Subcutaneous abdominal adipose tissue (tissue), 5 donors: ENCODE measurements around the gene PTPRD.

Source experiments
- H3K27ac ChIP-seq: one replicate; pipeline ENCODE4 v1.7.0; 2013; ENCODE audit warnings: low read depth, mild to moderate bottlenecking, inconsistent platforms, low read length, moderate library complexity
- H3K27me3 ChIP-seq, 5 donors: one replicate each; pipeline ENCODE4 v1.7.0; 2013; ENCODE audit warnings: low read length in 5 of 5, inconsistent platforms in 1 of 5; ENCODE audit not compliant: control insufficient read depth in 5 of 5, insufficient read depth in 4 of 5
- H3K36me3 ChIP-seq, 5 donors: one replicate each; pipeline ENCODE4 v1.7.0; 2013; ENCODE audit warnings: low read length in 5 of 5; ENCODE audit not compliant: control insufficient read depth in 5 of 5, insufficient read depth in 5 of 5
- H3K4me1 ChIP-seq, 5 donors: one replicate each; pipeline ENCODE4 v1.7.0; 2013; ENCODE audit warnings: low read length in 5 of 5, mild to moderate bottlenecking in 3 of 5, moderate library complexity in 1 of 5; ENCODE audit not compliant: control insufficient read depth in 5 of 5, insufficient read depth in 5 of 5
- H3K4me3 ChIP-seq, 5 donors: one replicate each; pipeline ENCODE4 v1.7.0; 2013; ENCODE audit warnings: low read length in 5 of 5, low read depth in 1 of 5
- H3K9ac ChIP-seq, 5 donors: one replicate each; pipeline ENCODE4 v1.7.0; 2013; ENCODE audit warnings: low read length in 5 of 5, mild to moderate bottlenecking in 4 of 5, moderate library complexity in 3 of 5
- H3K9me3 ChIP-seq, 5 donors: one replicate each; pipeline ENCODE4 v1.7.0; 2013; ENCODE audit warnings: low read length in 5 of 5; ENCODE audit not compliant: control insufficient read depth in 5 of 5
- donor health status: healthy.
- donor health status: healthy.
- donor health status: healthy.
- donor health status: healthy.
- donor health status: healthy.

PTPRD gene

DNA sequence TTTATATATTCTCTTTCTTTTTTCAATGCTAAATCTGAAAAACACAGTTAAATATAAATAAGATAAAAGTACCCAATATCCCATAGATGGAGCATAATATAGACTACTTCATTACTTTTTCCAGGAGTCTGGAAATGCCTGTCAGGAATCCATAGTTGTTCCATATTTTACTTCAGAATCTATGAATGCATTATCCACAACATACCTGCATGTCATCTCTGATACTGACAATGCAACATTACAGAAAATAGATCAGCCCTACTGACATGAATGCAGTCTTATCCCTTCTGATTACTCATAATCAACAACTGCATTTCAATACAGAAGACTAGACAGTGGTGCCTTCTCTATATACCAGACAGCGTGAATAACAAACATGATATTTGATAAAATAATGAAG lies 517.6 kb downstream of the PTPRD start:
- Histone ChIP-seq H3K9ac (no peak overlapping the region), H3K36me3 (no peaks in the 10 kb centered on the region), H3K27me3 (no peaks in the 10 kb centered on the region), H3K9me3 (peaks cover 0 to 2% (median 0%) of the 10 kb centered on the region in 5 donors), H3K27ac (no peak overlapping the region), H3K4me3 (no peak overlapping the region), H3K4me1 (no peaks in the 10 kb centered on the region)

GRCh38 chr9:10094563-10094962 lies 518.2 kb downstream of the PTPRD start:
- no peaks in the 10 kb centered on the region for H3K4me1 ChIP-seq
- no peak overlapping the region for H3K27ac ChIP-seq
- H3K36me3 ChIP-seq, result no peaks in the 10 kb centered on the region
- H3K9ac ChIP-seq, result no peak overlapping the region
- H3K9me3 ChIP-seq, result peaks cover 0 to 2% (median 0%) of the 10 kb centered on the region in 5 donors
- H3K27me3 ChIP-seq, result no peaks in the 10 kb centered on the region
- no peak overlapping the region for H3K4me3 ChIP-seq

DNA sequence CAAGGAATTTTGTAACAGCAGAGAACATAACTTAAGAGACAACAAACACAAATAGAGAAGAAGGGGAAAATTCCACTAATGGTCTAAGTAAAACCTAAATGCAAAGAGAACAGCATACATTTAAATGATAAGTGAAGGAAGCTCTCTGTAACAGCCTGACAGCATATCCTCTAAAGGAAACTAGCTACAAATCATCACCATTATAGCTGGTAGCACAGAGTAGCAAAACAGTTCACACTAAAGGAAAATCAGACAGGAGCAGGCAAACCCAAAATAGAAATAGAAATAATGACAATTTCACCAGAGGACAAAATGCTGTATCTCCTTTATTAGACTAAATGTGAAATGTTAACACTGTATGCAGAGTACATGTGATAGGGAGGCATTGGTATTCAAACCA lies 532.8 kb downstream of the PTPRD start:
- Histone ChIP-seq H3K4me1 (no peaks in the 10 kb centered on the region), H3K9me3 (no peaks in the 10 kb centered on the region), H3K27me3 (no peaks in the 10 kb centered on the region), H3K36me3 (no peaks in the 10 kb centered on the region), H3K4me3 (no peak overlapping the region), H3K9ac (no peak overlapping the region), H3K27ac (no peak overlapping the region)

- H3K9me3 ChIP-seq, result no peaks in the 10 kb centered on the region
- H3K4me3 ChIP-seq, result no peak overlapping the region
- H3K4me1 ChIP-seq, result no peaks in the 10 kb centered on the region
- H3K27me3 ChIP-seq, result no peaks in the 10 kb centered on the region
- H3K9ac ChIP-seq, result no peak overlapping the region
- H3K27ac ChIP-seq, result no peak overlapping the region
- H3K36me3 ChIP-seq, result no peaks in the 10 kb centered on the region
Measured at GRCh38 chr9:10079284-10079964, 533.4 kb downstream of the PTPRD start.

DNA sequence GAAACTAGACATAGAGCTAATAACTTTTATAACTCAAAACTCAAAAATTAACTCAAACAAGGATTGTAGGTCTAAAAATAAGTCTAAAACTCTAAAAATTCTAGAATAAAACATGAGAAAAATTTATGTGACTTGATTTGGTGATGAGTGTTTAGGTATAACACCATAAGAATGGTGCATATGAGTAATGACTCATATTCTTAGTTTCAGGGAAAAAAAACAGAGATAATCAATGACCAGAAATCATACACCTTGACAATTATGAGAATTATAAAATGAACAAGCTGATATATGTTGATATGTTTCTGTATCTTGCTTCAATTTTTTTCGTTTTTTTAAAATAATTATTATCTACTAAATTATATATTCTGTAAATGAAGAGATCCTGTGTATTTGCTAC lies 541.2 kb downstream of the PTPRD start:
- H3K36me3 ChIP-seq, result no peaks in the 10 kb centered on the region
- no peaks in the 10 kb centered on the region for H3K4me1 ChIP-seq
- H3K27ac ChIP-seq, result no peak overlapping the region
- H3K9me3 ChIP-seq, result no peaks in the 10 kb centered on the region
- no peak overlapping the region for H3K4me3 ChIP-seq
- no peaks in the 10 kb centered on the region for H3K27me3 ChIP-seq
- H3K9ac ChIP-seq, result no peak overlapping the region

DNA sequence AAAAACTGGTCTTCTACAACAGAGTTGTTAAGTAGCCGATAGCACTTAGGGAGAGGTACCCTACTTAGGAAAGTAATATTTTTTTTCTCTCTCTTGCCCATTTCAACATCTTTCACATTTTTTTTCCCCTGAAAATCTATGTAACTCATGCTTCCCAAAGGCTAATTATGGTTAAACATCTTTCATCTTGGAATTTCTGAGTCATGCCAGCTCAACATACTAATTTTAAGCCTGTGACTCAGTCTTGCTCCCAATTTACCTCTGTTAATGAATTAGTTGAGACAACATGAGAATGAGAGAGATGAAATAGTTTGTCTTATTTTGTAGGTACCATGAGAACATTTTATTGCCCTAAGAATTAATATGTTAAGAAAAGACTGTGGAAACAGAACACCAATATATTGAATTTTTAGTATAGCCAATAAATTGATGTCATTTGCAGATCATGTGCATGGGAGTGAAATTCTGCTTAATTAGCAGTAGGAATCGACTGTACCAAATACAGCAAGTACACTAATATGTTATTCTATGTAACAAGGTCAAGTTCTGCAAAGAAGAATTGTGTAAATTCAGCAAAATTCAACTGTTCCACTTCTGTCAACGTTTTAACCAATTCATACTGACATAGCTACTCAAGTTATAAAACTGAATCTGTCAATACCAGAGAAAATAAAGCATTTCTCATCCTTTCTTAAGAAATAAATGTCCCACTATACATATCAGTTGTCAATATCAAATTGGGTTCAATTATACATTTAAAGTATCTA lies 550.0 kb downstream of the PTPRD start:
- no peaks in the 10 kb centered on the region for H3K27me3 ChIP-seq
- no peak overlapping the region for H3K4me3 ChIP-seq
- H3K36me3 ChIP-seq, result no peaks in the 10 kb centered on the region
- H3K9ac ChIP-seq, result no peak overlapping the region
- H3K4me1 ChIP-seq, result no peaks in the 10 kb centered on the region
- H3K27ac ChIP-seq, result no peak overlapping the region
- no peaks in the 10 kb centered on the region for H3K9me3 ChIP-seq

- Histone ChIP-seq H3K9me3 (no peaks in the 10 kb centered on the region), H3K27ac (no peak overlapping the region), H3K27me3 (no peaks in the 10 kb centered on the region), H3K9ac (no peak overlapping the region), H3K36me3 (no peaks in the 10 kb centered on the region), H3K4me1 (no peaks in the 10 kb centered on the region), H3K4me3 (no peak overlapping the region)
Measured at GRCh38 chr9:10059044-10059443, 553.8 kb downstream of the PTPRD start.

DNA sequence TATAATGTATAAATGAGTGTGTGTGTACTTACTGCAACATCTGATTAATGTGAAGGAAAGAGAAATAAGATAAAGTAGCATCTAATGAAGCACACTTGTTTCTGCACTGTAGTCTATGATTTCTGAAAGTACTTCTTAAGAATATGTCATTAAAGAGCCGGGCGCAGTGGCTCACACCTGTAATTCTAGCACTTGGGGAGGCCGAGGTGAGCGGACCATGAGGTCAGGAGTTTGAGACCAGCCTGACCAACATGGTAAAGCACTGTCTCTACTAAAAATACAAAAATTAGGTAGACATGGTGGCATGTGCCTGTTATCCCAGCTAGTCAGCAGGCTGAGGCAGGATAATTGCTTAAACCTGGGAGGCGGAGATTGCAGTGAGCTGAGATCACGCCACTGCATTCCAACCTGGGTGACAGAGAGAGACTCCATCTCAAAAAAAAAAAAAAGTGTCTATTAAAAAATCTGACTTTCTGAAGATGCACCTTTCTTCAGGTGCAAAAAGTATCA lies 556.9 kb downstream of the PTPRD start:
- no peak overlapping the region for H3K4me3 ChIP-seq
- no peak overlapping the region for H3K27ac ChIP-seq
- H3K9me3 ChIP-seq, result no peaks in the 10 kb centered on the region
- no peaks in the 10 kb centered on the region for H3K27me3 ChIP-seq
- H3K9ac ChIP-seq, result no peak overlapping the region
- H3K4me1 ChIP-seq, result no peaks in the 10 kb centered on the region
- no peaks in the 10 kb centered on the region for H3K36me3 ChIP-seq

DNA sequence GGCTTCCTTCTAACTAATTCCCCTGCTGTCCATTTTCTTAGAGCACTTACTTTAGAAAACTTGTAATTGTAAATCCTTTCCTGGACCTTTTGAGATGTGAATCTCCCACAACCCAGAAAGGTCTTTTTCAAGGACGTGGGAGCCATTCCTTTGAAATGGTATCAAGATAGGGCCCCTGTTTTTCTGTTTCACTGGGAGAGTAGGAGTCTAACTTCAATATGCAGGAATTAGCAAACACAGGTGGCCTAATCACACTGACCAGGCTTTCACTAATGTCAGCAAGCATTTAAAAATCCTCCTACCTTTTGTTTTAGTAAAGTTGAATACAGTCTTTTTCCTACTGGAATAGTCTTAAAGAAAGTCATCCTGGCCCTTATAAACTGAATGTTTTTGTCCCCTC lies 558.3 kb downstream of the PTPRD start:
- Histone ChIP-seq H3K4me3 (no peak overlapping the region), H3K27me3 (no peaks in the 10 kb centered on the region), H3K9ac (no peak overlapping the region), H3K27ac (no peak overlapping the region), H3K9me3 (no peaks in the 10 kb centered on the region), H3K36me3 (no peaks in the 10 kb centered on the region), H3K4me1 (no peaks in the 10 kb centered on the region)

GRCh38 chr9:10052916-10053315 lies 559.9 kb downstream of the PTPRD start:
- H3K27ac ChIP-seq, result no peak overlapping the region
- no peak overlapping the region for H3K4me3 ChIP-seq
- peaks cover 0 to 1% (median 0%) of the 10 kb centered on the region in 5 donors for H3K27me3 ChIP-seq
- no peak overlapping the region for H3K9ac ChIP-seq
- H3K4me1 ChIP-seq, result no peaks in the 10 kb centered on the region
- no peaks in the 10 kb centered on the region for H3K9me3 ChIP-seq
- H3K36me3 ChIP-seq, result no peaks in the 10 kb centered on the region
